Glutamatergic neuron (in vitro differentiated cells): ENCODE results near the gene FGF19. TPM values are rescaled to one million over a fixed set of nuclear protein-coding genes. Genes with fewer than 3 reads are reported as not detected.

Experiments
- DNase-seq: peaks from one replicate; pipeline ENCODE4 v3.0.0; 2022
- H3K27ac Mint-ChIP-seq: one replicate; pipeline ENCODE4 v1.8.0; 2020; ENCODE audit warnings: mild to moderate bottlenecking, mixed read lengths, inconsistent platforms; ENCODE audit not compliant: unreplicated experiment
- H3K27me3 Mint-ChIP-seq: one replicate; pipeline ENCODE4 v1.8.0; 2020; ENCODE audit warnings: mild to moderate bottlenecking, moderate library complexity, mixed read lengths, inconsistent platforms; ENCODE audit not compliant: unreplicated experiment
- H3K36me3 Mint-ChIP-seq: one replicate; pipeline ENCODE4 v1.8.0; 2020; ENCODE audit warnings: mild to moderate bottlenecking, mixed read lengths, inconsistent platforms; ENCODE audit not compliant: unreplicated experiment
- H3K4me1 Mint-ChIP-seq: one replicate; pipeline ENCODE4 v1.8.0; 2020; ENCODE audit warnings: mild to moderate bottlenecking, low read depth, mixed read lengths, inconsistent platforms; ENCODE audit not compliant: unreplicated experiment
- H3K4me3 Mint-ChIP-seq: one replicate; pipeline ENCODE4 v1.8.0; 2020; ENCODE audit warnings: mild to moderate bottlenecking, mixed read lengths, inconsistent platforms; ENCODE audit not compliant: unreplicated experiment
- H3K9me3 Mint-ChIP-seq: one replicate; pipeline ENCODE4 v1.8.0; 2020; ENCODE audit warnings: mild to moderate bottlenecking, moderate library complexity, mixed read lengths, inconsistent platforms; ENCODE audit not compliant: unreplicated experiment
- total RNA-seq: library from RNA; stranded (reverse); fragmentation: NEBNext Ultra II Directional; extraction: Animal tissue kit (Norgen Biotek cat#: 25700); gene quantifications from one replicate; pipeline ENCODE4 v1.2.1, GENCODE V29; 2021; ENCODE audit not compliant: unreplicated experiment
- TF ChIP-seq, protein P1 (sequence below): fragments of 200-600 bp; sonication (generic); IDR thresholded peaks from one replicate; pipeline ENCODE4 v1.5.0; 2021; ENCODE audit not compliant: partially characterized antibody, unreplicated experiment

Gene FGF19
- total RNA-seq, 1 donor from 2014 or later = 5.1 TPM

- DNase-seq = no peak
- Mint-ChIP-seq H3K27me3 (peaks cover 5% of the 10 kb centered on the region), H3K27ac (no peak overlapping the region), H3K4me1 (peaks cover 5% of the 10 kb centered on the region), H3K36me3 (no peaks in the 10 kb centered on the region), H3K9me3 (no peaks in the 10 kb centered on the region), H3K4me3 (no peak overlapping the region)
- TF ChIP-seq, protein P1, sequence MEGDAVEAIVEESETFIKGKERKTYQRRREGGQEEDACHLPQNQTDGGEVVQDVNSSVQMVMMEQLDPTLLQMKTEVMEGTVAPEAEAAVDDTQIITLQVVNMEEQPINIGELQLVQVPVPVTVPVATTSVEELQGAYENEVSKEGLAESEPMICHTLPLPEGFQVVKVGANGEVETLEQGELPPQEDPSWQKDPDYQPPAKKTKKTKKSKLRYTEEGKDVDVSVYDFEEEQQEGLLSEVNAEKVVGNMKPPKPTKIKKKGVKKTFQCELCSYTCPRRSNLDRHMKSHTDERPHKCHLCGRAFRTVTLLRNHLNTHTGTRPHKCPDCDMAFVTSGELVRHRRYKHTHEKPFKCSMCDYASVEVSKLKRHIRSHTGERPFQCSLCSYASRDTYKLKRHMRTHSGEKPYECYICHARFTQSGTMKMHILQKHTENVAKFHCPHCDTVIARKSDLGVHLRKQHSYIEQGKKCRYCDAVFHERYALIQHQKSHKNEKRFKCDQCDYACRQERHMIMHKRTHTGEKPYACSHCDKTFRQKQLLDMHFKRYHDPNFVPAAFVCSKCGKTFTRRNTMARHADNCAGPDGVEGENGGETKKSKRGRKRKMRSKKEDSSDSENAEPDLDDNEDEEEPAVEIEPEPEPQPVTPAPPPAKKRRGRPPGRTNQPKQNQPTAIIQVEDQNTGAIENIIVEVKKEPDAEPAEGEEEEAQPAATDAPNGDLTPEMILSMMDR = no peak
Measured at GRCh38 chr11:69705901-69706787, 2.3 kb upstream of the FGF19 start.

DNA sequence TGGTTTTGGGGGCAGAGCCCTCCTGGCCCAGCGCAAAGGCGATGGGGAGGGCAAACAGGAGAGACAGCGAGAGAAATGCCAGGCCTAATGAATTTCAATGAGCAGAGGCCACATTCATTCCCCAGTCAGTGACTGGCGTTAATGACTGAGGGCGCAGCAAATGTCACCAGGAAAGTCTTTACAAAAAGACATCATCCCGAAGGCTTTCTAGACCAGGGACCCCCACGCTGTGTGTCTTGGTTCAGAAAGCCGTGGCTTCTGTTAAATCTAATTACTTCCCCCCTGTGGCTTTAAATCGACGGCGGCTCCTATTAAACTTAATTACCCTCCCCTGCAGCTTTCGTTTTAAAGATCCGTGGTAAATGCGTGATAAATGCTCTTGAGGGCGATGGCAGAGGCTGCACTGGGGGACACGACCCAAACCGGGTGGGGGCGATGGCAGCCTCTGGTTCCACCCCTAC, 1.6 kb upstream of the FGF19 start:
- no peaks in the 10 kb centered on the region for H3K9me3 Mint-ChIP-seq
- no peak overlapping the region for H3K4me3 Mint-ChIP-seq
- TF ChIP-seq, protein P1 = no peak
- DNase-seq = no peak
- no peak overlapping the region for H3K27ac Mint-ChIP-seq
- H3K4me1 Mint-ChIP-seq = peaks cover 8% of the 10 kb centered on the region
- H3K36me3 Mint-ChIP-seq = no peaks in the 10 kb centered on the region
- H3K27me3 Mint-ChIP-seq = peaks cover 5% of the 10 kb centered on the region

DNA sequence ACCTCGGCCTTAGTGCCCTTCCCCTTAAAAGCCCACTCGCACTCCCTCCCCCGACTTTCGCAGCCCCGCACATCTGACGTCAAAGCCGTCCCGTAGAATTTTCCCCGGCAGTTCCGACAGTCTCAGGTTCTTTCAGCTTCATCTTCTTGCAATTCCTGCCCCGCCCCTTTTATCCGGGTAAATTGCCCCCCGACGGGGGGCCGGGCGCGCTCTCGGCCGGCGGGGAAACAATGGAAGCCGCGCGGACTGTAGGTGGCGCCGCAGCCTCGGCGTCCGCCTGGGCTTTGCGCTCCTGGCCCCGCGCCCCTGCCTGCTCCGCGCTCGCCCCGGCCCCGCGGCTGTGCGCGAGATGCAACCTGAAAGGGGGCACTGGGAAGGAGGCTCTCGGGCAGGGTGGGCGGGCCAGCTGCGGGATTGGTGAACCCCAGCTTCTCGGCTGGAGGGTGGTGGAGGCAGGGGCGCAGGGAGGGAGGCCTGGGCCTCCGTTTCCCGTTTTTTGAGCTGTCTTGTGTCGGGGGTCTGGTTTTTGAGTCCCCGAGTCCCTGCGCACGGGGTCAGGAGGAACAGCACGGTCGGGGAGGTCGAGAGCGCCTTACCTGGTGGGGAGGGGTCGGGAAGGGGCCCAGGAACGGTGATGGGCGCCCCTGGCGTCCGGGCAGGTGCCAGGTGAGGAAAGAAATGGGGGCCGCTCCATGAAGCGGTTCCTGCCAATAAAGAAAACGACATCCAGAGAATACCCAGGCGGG, 859 bp upstream of the FGF19 start:
- peak; percentile 78 for DNase-seq
- Mint-ChIP-seq H3K27ac (no peak overlapping the region), H3K27me3 (peaks cover 5% of the 10 kb centered on the region), H3K36me3 (no peaks in the 10 kb centered on the region), H3K9me3 (no peaks in the 10 kb centered on the region), H3K4me3 (peak overlapping the region; percentile 67), H3K4me1 (peaks cover 12% of the 10 kb centered on the region)
- TF ChIP-seq, protein P1 = peak; percentile 61

DNA sequence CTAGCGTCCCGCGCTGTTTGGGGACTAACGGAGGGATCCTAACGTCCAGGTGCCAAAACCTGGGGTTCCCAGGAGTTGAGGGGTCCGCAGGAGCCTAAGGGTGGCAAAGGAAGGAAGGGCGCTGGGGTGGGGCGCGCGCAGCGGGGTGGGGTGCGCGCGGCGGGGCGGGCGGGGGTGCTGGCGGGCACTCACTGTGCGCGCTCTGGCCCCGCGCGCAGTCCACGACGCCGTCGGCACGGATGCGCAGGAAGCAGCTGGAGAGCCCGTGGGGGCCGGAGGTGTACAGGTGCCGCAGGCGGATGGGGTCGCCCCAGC, 412 bp downstream of the FGF19 start:
- no peak for DNase-seq
- Mint-ChIP-seq H3K36me3 (no peaks in the 10 kb centered on the region), H3K4me3 (peak overlapping the region; percentile 61), H3K4me1 (peaks cover 21% of the 10 kb centered on the region), H3K27ac (no peak overlapping the region), H3K9me3 (no peaks in the 10 kb centered on the region), H3K27me3 (peaks cover 5% of the 10 kb centered on the region)
- TF ChIP-seq, protein P1 = no peak
